ENCODE data around the gene ZNF680.

DNA sequence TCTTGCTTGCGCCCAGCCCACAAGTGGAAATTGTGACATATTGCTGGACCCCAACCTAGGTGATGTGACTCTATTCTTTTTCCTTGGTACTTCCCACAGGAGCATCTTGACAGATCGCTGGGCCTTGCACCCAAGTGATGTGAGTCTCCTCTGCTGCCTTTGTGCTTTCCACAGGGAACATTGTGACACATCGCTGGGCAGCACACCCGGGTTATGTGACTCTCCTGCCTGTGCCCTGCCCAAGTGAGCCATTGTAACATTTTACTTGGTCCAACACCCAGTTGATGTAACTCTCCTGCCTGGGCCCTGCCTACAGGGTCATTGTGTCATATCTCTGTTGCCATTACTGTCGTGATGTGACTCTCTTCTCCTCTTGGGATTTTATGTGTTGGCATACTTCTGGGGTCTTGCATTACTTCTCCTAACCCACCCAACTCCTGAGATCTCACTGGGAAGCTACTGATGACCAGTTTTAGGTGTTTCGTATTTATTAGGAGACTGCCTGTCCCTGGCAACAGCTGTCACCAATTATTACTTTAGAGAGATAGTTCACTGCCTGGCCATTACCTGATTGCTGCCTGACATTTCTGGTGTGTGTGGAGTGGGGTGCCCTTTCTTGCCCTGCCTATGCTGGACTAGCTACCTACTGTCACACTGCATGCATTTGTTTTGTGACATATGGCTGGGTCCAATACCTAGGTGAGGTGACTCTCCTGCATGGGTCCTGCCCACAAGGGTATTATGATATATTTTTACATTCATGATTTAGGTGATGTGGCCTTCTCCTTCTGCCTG lies 45.4 kb upstream of the ZNF680 start:
- TF ChIP-seq, protein P1, sequence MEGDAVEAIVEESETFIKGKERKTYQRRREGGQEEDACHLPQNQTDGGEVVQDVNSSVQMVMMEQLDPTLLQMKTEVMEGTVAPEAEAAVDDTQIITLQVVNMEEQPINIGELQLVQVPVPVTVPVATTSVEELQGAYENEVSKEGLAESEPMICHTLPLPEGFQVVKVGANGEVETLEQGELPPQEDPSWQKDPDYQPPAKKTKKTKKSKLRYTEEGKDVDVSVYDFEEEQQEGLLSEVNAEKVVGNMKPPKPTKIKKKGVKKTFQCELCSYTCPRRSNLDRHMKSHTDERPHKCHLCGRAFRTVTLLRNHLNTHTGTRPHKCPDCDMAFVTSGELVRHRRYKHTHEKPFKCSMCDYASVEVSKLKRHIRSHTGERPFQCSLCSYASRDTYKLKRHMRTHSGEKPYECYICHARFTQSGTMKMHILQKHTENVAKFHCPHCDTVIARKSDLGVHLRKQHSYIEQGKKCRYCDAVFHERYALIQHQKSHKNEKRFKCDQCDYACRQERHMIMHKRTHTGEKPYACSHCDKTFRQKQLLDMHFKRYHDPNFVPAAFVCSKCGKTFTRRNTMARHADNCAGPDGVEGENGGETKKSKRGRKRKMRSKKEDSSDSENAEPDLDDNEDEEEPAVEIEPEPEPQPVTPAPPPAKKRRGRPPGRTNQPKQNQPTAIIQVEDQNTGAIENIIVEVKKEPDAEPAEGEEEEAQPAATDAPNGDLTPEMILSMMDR (IDR thresholded peaks at IDR 0.05; ENCODE audit: low read length) = no peak
- TF ChIP-seq EZH2 (IDR thresholded peaks at IDR 0.05; ENCODE audit: borderline replicate concordance, low read length) = no peak

Data from OCI-LY1 (cell line).